Gastrocnemius medialis (tissue), 4 donors: ENCODE data around the gene EFCAB6. TPM values are rescaled to one million over a fixed set of nuclear protein-coding genes. Genes with fewer than 3 reads are reported as not detected.
A peak's percentile ranks its signal among the peaks of the same experiment; 100 is the strongest.

Experiments
- ATAC-seq, 2 donors: fragments of 150-250 bp; one replicate each; pipeline ENCODE4 v1.9.1; 2016
- DNase-seq, 2 donors: peaks; one replicate each; pipeline ENCODE4 v3.0.0-alpha.2; 2019
- H3K27ac ChIP-seq, 4 donors: fragments of 200-600 bp; sonication (generic); 1 replicate in 1 of 4; 2 replicates in 3 of 4; pipeline ENCODE4 v1.5.1; 2016 to 2018; ENCODE audit warnings: mild to moderate bottlenecking in 2 of 4, moderate library complexity in 1 of 4
- H3K27me3 ChIP-seq, 3 donors: fragments of 200-600 bp; sonication (generic) in 2 of 3; 1 replicate in 1 of 3; 2 replicates in 2 of 3; pipeline versions ENCODE4 v1.5.1 to v1.6.0; 2016 to 2019; ENCODE audit warnings: mild to moderate bottlenecking in 1 of 3, moderate library complexity in 1 of 3
- H3K36me3 ChIP-seq, 2 donors: fragments of 200-600 bp; sonication (generic) in 1 of 2; one replicate each; pipeline ENCODE4 v1.5.1; 2017 to 2018
- H3K4me1 ChIP-seq, 2 donors: fragments of 200-600 bp; sonication (generic) in 1 of 2; one replicate each; pipeline ENCODE4 v1.5.1; 2016 to 2017; ENCODE audit warnings: mild to moderate bottlenecking in 2 of 2
- H3K4me3 ChIP-seq, 4 donors: fragments of 200-600 bp; sonication (generic) in 3 of 4; 1 replicate in 1 of 4; 2 replicates in 3 of 4; pipeline ENCODE4 v1.5.1; 2016 to 2019; ENCODE audit warnings: mild to moderate bottlenecking in 2 of 4
- H3K9me3 ChIP-seq, 3 donors: fragments of 200-600 bp; sonication (generic) in 2 of 3; 1 replicate in 1 of 3; 2 replicates in 2 of 3; pipeline ENCODE4 v1.5.1; 2016 to 2019
- POLR2A ChIP-seq, 2 donors: fragments of 450-650 bp; IDR thresholded peaks; one replicate each; pipeline ENCODE4 v1.6.1; 2017; ENCODE audit warnings: antibody characterized with exemption in 2 of 2, mild to moderate bottlenecking in 2 of 2, moderate library complexity in 2 of 2
- in situ Hi-C, 4 donors: fragments of 200-750 bp; cut with MboI; loops; one replicate each; pipeline versions ENCODE4 v1.15.0 to v1.8.0; 2017; ENCODE audit warnings: low sequenced_read_pairs in 4 of 4
- intact Hi-C: fragments of 100-400 bp; cut with DNase I; formaldehyde crosslinking; loops from one replicate; pipeline ENCODE4 v1.15.1; 2023; ENCODE audit warnings: low total_unique reads
- total RNA-seq, 4 donors: library from RNA; depleted of rRNA; stranded (reverse); fragments of >200 nt; gene quantifications; one replicate each; pipeline versions ENCODE4 v1.1.0 to v1.2.3, GENCODE V29; 2016
- TF ChIP-seq, protein P1 (sequence below), 5 experiments: fragments of 450-650 bp in 3 of 5; fragments of 200-600 bp in 2 of 5; sonication (generic) in 2 of 5; IDR thresholded peaks in 4 of 5; conservative IDR thresholded peaks in 1 of 5; 1 replicate in 4 of 5; 2 replicates in 1 of 5; pipeline ENCODE4 v1.5.1; 2016 to 2019; ENCODE audit warnings: antibody characterized with exemption in 5 of 5, mild to moderate bottlenecking in 3 of 5, moderate library complexity in 3 of 5

The EFCAB6 gene
- total RNA-seq, 4 donors from 2014 or later: 0.07 to 4.4 (median 0.28) TPM

DNA sequence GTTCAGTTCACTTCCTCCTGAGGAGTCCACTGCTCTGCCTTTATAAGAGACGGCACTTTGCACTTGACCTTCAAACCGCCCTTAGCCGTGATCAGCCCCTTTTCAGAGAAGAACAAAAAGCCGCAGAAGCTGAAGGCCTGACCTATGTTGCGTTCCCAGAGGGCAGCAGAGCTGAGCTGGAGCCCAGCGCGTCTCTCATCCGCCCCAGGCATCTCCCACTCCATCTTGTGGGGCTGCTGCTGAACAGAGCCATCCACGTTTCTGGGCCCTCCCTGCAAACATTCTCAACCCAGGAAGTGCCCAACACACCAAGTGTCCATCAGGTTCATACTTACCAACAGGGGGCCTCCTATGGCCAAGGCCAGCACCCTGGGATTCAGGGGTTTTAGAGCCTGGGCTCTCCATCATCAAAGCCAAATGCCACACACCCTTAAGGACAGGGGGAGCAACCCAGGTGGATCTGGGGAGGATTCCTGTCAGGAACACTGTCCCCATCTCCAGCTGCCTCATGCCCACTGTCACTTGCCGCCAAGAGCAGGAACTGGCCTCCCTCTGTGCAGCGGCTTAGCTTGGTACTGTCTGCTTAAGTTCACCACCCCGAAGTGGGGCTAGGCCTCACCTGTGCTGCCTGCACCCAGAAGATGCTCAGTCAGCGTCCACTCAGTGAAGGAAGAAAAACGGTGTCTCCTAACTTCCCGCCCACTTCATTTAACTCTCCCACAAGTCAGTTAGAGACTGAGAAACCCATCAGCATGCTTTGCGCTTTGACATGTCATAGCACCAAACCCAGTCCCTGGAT is 16.0 kb upstream of the EFCAB6 start:
- Histone ChIP-seq H3K4me1 (peaks cover 15 to 18% of the 10 kb centered on the region in 2 donors), H3K9me3 (no peaks in the 10 kb centered on the region), H3K27ac (peak overlapping the region in 2 of 4 donors; percentile 67 to 92), H3K36me3 (no peaks in the 10 kb centered on the region), H3K4me3 (no peak overlapping the region), H3K27me3 (peaks cover 10 to 12% (median 10%) of the 10 kb centered on the region in 3 donors)
- in situ Hi-C loops: loop anchor here in 1 of 4 donors (25.0 kb wide), 1 partner anchor 441 kb away; no protein-coding TSS in a partner anchor
- intact Hi-C loops: loop anchor here (1.0 to 5.0 kb wide), 4 partner anchors 20 to 669 kb away; partner anchors contain the start of genes PNPLA3 and RTL6
- DNase-seq: no peak
- no peak for ATAC-seq
- TF ChIP-seq, protein P1, sequence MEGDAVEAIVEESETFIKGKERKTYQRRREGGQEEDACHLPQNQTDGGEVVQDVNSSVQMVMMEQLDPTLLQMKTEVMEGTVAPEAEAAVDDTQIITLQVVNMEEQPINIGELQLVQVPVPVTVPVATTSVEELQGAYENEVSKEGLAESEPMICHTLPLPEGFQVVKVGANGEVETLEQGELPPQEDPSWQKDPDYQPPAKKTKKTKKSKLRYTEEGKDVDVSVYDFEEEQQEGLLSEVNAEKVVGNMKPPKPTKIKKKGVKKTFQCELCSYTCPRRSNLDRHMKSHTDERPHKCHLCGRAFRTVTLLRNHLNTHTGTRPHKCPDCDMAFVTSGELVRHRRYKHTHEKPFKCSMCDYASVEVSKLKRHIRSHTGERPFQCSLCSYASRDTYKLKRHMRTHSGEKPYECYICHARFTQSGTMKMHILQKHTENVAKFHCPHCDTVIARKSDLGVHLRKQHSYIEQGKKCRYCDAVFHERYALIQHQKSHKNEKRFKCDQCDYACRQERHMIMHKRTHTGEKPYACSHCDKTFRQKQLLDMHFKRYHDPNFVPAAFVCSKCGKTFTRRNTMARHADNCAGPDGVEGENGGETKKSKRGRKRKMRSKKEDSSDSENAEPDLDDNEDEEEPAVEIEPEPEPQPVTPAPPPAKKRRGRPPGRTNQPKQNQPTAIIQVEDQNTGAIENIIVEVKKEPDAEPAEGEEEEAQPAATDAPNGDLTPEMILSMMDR (IDR thresholded peaks at IDR 0.05 in 4 of 5, conservative IDR thresholded peaks at IDR 0.05 in 1 of 5): no peak
- TF ChIP-seq POLR2A (IDR thresholded peaks at IDR 0.05): no peak

- H3K36me3 ChIP-seq: no peaks in the 10 kb centered on the region
- H3K4me3 ChIP-seq: no peak overlapping the region
- in situ Hi-C loops (loop anchor here in 1 of 4 donors (25.0 kb wide), 1 partner anchor 440 kb away; no protein-coding TSS in a partner anchor), intact Hi-C loops (loop anchor here (2.0 to 5.0 kb wide), 3 partner anchors 95 to 670 kb away; partner anchors contain the start of genes PNPLA3 and RTL6)
- peaks cover 15 to 18% of the 10 kb centered on the region in 2 donors for H3K4me1 ChIP-seq
- TF ChIP-seq, protein P1 (IDR thresholded peaks at IDR 0.05 in 4 of 5, conservative IDR thresholded peaks at IDR 0.05 in 1 of 5): no peak
- TF ChIP-seq POLR2A (IDR thresholded peaks at IDR 0.05): no peak
- DNase-seq (no peak), ATAC-seq (no peak)
- no peaks in the 10 kb centered on the region for H3K9me3 ChIP-seq
- peaks cover 15 to 17% (median 15%) of the 10 kb centered on the region in 3 donors for H3K27me3 ChIP-seq
- no peak overlapping the region for H3K27ac ChIP-seq
Observed at GRCh38 chr22:43827003-43827735, 15.1 kb upstream of the EFCAB6 start.

- peaks cover 20 to 23% (median 22%) of the 10 kb centered on the region in 3 donors for H3K27me3 ChIP-seq
- DNase-seq (no peak), ATAC-seq (no peak)
- no peak overlapping the region for H3K27ac ChIP-seq
- H3K4me3 ChIP-seq: no peak overlapping the region
- peaks cover 15 to 18% of the 10 kb centered on the region in 2 donors for H3K4me1 ChIP-seq
- intact Hi-C loops (loop anchor here (2.0 to 5.0 kb wide), 3 partner anchors 96 to 671 kb away; partner anchors contain the start of genes PNPLA3 and RTL6), in situ Hi-C loops (loop anchor here in 1 of 4 donors (25.0 kb wide), 1 partner anchor 439 kb away; no protein-coding TSS in a partner anchor)
- H3K9me3 ChIP-seq: no peaks in the 10 kb centered on the region
- H3K36me3 ChIP-seq: no peaks in the 10 kb centered on the region
- TF ChIP-seq, protein P1 (IDR thresholded peaks at IDR 0.05 in 4 of 5, conservative IDR thresholded peaks at IDR 0.05 in 1 of 5): peak in 1 of 5 experiments; percentile 17
- TF ChIP-seq POLR2A (IDR thresholded peaks at IDR 0.05): no peak
Observed at GRCh38 chr22:43826142-43827002, 14.3 kb upstream of the EFCAB6 start.

- no peak for DNase-seq
- H3K27me3 ChIP-seq: peaks cover 28 to 31% (median 30%) of the 10 kb centered on the region in 3 donors
- no peaks in the 10 kb centered on the region for H3K36me3 ChIP-seq
- in situ Hi-C loops: loop anchor here in 1 of 4 donors (25.0 kb wide), 1 partner anchor 438 kb away; no protein-coding TSS in a partner anchor
- ATAC-seq: no peak
- no peaks in the 10 kb centered on the region for H3K9me3 ChIP-seq
- H3K27ac ChIP-seq: no peak overlapping the region
- H3K4me3 ChIP-seq: no peak overlapping the region
- intact Hi-C loops: loop anchor here (2.0 to 5.0 kb wide), 3 partner anchors 97 to 672 kb away; partner anchors contain the start of genes PNPLA3 and RTL6
- no peak for TF ChIP-seq POLR2A (IDR thresholded peaks at IDR 0.05)
- TF ChIP-seq, protein P1 (IDR thresholded peaks at IDR 0.05 in 4 of 5, conservative IDR thresholded peaks at IDR 0.05 in 1 of 5): no peak
- H3K4me1 ChIP-seq: peaks cover 15 to 18% of the 10 kb centered on the region in 2 donors
Observed at GRCh38 chr22:43825651-43826050, 13.5 kb upstream of the EFCAB6 start.
